Measurements from ENCODE around the gene CRACDL.

DNA sequence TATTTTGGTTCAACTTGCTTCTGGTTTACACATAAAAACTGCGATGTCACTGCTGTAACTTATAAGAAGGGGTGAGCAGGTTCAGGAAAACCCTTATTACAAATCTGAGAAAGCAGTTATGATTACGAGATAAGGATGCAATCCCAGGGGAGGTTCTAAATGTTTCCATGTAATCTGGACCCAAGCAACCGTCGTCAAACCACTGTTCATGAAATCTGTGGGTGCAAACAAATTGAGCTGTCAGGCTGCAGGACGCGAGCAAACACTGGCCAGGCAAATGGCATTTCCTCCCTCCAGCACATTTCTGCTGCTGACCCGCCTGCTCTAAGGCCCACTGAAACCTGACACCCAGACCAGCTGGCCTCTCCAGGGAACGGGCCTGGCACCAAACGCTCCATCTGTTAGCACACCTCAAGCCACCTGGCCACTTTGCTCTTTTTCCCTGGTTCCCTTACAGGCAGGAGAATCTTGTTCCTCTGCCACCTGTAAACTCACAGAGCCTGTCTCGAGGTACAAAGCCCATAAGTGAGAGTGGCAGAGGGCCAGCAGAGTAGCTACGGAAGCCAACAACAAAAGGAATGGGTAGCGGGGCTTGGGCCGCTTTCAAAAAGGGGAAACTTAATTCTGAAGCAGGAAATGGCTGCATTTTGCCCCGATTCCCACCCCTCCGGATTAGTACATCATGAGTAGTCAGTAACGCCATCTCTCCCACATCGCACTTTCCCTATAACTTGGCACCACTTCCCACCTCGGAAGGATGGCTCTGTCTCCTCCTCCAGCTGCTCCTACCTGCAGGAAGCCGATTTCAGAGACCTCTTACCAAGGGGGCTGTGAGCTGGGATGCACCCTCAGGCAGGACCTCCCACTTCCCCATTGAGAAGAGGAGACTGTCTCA is 26.5 kb downstream of the CRACDL start:
- TF ChIP-seq, protein P1, sequence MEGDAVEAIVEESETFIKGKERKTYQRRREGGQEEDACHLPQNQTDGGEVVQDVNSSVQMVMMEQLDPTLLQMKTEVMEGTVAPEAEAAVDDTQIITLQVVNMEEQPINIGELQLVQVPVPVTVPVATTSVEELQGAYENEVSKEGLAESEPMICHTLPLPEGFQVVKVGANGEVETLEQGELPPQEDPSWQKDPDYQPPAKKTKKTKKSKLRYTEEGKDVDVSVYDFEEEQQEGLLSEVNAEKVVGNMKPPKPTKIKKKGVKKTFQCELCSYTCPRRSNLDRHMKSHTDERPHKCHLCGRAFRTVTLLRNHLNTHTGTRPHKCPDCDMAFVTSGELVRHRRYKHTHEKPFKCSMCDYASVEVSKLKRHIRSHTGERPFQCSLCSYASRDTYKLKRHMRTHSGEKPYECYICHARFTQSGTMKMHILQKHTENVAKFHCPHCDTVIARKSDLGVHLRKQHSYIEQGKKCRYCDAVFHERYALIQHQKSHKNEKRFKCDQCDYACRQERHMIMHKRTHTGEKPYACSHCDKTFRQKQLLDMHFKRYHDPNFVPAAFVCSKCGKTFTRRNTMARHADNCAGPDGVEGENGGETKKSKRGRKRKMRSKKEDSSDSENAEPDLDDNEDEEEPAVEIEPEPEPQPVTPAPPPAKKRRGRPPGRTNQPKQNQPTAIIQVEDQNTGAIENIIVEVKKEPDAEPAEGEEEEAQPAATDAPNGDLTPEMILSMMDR (IDR thresholded peaks at IDR 0.05), result no peak
- no peak for TF ChIP-seq POLR2AphosphoS5 (IDR thresholded peaks at IDR 0.05)
